GM20000 (cell line): ENCODE measurements around the gene NEIL1.

ENCODE experiments used
- DNase-seq: peaks from one replicate; pipeline ENCODE4 v3.0.0; 2012; ENCODE audit warnings: low spot score
- TF ChIP-seq, protein P1 (sequence below): IDR thresholded peaks from 2 replicates; pipeline ENCODE4 v1.5.1; 2012; ENCODE audit warnings: mild to moderate bottlenecking, control low read depth; ENCODE audit errors: extremely low read depth, missing control alignments

The NEIL1 gene

DNA sequence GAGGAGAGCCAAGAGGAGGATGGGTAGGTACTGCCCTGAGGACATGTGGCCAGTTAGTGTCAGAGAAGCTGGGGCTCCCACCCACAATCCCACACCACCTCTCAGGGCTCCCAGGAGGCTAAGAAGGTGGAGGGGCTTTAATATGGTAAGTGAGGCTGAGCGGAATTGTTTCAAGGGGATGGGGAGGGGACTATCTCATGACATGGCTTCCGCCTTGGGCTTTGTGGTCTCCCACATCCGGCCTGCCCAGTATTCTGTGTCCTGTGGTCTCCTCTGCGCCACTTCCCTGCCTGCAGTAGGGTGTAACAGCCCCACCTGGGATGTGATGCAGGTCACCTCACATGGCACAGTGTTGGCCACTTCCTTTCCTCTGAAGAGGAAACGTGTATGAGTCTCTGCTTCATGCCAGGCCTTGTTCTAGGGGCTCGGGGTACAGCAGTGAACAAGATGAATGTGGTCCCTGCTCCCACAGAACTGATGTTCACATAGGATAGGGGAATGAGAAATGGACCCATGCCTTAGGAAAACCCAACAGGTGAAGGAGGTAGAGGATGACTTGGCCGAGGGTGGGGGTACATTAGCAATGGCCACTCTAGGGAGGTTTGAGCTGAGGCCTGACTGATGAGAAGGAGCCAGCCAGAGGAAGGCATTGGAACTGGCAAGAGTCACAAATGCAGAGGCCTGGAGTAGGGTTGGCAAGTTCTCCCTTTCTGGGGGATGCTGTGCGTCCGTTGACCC is 3.2 kb downstream of the NEIL1 start:
- TF ChIP-seq, protein P1, sequence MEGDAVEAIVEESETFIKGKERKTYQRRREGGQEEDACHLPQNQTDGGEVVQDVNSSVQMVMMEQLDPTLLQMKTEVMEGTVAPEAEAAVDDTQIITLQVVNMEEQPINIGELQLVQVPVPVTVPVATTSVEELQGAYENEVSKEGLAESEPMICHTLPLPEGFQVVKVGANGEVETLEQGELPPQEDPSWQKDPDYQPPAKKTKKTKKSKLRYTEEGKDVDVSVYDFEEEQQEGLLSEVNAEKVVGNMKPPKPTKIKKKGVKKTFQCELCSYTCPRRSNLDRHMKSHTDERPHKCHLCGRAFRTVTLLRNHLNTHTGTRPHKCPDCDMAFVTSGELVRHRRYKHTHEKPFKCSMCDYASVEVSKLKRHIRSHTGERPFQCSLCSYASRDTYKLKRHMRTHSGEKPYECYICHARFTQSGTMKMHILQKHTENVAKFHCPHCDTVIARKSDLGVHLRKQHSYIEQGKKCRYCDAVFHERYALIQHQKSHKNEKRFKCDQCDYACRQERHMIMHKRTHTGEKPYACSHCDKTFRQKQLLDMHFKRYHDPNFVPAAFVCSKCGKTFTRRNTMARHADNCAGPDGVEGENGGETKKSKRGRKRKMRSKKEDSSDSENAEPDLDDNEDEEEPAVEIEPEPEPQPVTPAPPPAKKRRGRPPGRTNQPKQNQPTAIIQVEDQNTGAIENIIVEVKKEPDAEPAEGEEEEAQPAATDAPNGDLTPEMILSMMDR = no peak
- DNase-seq = peak; percentile 78

DNA sequence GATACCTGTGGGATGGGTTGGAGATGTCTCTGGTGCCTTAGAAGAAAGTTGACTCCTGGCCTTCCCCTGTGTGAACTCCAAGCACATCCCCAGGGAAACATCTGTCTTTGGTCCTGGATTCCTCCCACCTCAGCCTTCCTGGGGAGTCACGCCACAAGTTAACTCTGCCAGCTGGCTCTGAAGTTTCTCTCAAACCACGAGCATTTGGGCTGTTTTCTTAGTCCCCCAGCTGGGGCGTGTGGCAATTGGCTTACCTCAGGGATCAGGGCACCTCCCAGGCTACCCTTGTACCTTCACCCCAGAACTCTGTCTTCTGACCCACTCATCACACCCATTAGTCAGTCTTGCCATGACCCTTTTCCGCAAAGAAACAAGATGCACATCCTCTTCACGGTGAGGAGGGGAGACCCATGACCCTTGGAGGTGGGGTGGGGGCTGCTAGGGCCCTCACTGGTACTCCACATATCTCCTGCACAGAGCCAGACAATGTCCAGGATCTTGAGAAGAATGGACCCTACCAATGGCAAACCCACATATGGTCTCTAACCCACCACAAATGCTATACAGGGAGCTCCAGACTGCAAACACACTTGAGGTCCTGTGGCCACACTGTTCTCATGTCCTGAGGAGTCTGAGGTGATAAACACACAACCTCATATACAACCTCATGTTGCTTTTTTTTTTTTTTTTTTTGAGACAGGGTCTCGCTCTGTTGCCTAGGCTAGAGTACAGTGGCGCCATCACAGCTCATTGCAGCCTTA is 3.9 kb downstream of the NEIL1 start:
- TF ChIP-seq, protein P1 = no peak
- DNase-seq = no peak

DNA sequence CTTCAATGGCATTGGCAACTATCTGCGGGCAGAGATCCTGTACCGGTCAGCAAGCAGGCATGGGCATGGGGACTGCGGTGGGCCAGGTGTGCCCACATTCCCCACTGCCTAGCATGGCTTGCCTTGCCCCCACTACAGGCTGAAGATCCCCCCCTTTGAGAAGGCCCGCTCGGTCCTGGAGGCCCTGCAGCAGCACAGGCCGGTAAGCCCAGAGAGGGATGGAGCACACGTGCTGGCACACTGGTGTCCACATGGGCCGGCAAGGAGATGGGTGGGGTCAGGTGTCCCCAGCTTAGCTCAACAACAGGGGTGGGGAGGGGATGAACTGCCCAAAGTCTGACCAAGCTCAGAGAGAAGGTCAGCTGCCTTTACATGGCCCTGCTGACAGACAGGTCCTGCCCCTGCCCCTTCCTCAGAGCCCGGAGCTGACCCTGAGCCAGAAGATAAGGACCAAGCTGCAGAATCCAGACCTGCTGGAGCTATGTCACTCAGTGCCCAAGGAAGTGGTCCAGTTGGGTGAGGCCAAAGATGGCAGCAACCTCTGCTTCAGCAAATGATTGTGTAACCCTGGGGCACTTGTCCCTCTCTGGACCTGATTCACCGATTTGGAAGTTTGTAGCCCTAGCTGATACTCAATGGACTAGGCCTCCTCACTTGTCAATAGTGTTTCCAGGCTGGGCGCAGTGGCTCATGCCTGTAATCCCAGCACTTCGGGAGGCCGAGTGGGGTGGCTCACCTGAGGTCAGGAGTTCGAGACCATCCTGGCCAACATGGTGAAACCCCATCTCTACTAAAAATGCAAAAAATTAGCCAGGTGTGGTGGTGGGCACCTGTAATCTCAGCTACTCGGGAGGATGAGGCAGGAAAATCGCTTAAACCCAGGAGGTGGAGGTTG is 5.6 kb downstream of the NEIL1 start:
- no peak for DNase-seq
- TF ChIP-seq, protein P1 = no peak

DNA sequence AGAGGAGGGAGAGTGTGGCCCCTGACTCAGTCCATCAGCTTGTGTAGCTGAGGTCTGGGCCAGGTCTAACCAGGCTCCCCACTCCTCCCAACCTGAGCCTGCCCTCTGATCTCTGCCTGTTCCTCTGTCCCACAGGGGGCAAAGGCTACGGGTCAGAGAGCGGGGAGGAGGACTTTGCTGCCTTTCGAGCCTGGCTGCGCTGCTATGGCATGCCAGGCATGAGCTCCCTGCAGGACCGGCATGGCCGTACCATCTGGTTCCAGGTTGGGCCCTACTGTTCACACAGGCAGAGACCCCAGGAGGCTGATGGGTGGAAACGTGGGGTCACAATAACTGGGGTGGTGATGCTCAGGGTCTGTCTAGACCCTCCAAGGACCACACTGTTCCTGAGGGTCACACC is 6.8 kb downstream of the NEIL1 start:
- TF ChIP-seq, protein P1 = no peak
- DNase-seq = no peak

DNA sequence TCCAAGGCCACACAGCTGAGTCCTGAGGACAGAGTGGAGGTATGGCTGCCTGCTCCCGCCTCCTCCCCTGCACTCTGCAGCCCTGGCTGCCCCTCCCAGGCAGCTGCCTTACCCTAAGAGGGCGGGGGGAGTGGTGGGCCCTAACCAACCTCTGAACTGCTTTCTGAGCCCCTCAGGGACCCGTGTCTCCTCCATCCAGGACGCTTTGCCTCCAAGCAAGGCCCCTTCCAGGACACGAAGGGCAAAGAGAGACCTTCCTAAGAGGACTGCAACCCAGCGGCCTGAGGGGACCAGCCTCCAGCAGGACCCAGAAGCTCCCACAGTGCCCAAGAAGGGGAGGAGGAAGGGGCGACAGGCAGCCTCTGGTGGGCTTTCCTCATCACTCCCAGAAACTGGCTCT is 7.6 kb downstream of the NEIL1 start:
- TF ChIP-seq, protein P1 = no peak
- no peak for DNase-seq

DNA sequence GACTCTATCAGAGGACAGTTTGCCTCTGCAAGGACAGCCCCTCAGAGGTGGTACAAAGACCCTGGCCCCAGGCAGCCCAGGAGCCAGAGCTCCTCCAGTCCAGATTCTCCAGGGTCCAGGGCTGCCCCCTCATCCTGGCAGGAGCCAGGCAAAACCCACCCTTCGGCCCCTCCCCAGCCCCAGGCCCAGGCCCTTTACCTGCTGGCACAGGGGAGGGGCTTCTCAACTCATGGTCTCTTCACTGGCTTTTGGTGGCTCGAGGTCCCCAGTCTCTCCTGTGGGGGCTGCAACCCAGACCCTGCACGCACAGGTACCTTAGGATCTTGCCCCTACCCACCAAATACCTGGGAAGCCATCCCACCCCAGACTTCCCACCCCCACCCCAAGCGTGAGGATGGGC is 8.5 kb downstream of the NEIL1 start:
- no peak for DNase-seq
- TF ChIP-seq, protein P1 = no peak
